Stomach smooth muscle (tissue), 2 donors: ENCODE data around the gene PEX11G.

ENCODE experiments used
- H3K27ac ChIP-seq: one replicate; pipeline ENCODE4 v1.7.0; 2013; ENCODE audit warnings: mild to moderate bottlenecking, low read length, inconsistent platforms
- H3K27me3 ChIP-seq, 2 donors: one replicate each; pipeline ENCODE4 v1.7.0; 2013; ENCODE audit warnings: low read length in 2 of 2; ENCODE audit not compliant: insufficient read depth in 2 of 2, control insufficient read depth in 1 of 2
- H3K36me3 ChIP-seq, 2 donors: one replicate each; pipeline ENCODE4 v1.7.0; 2013; ENCODE audit warnings: low read length in 2 of 2; ENCODE audit not compliant: control insufficient read depth in 2 of 2, insufficient read depth in 2 of 2
- H3K4me1 ChIP-seq: one replicate; pipeline ENCODE4 v1.7.0; 2013; ENCODE audit warnings: low read length; ENCODE audit not compliant: control insufficient read depth, insufficient read depth
- H3K4me3 ChIP-seq, 2 donors: one replicate each; pipeline ENCODE4 v1.7.0; 2013; ENCODE audit warnings: low read length in 2 of 2
- H3K9ac ChIP-seq, 2 donors: one replicate each; pipeline ENCODE4 v1.7.0; 2013; ENCODE audit warnings: low read length in 2 of 2, mild to moderate bottlenecking in 1 of 2
- H3K9me3 ChIP-seq, 2 donors: one replicate each; pipeline ENCODE4 v1.7.0; 2013; ENCODE audit warnings: low read length in 2 of 2; ENCODE audit not compliant: control insufficient read depth in 2 of 2
- donor health status: healthy.
- donor health status: Pancreatic carcinoma.

Gene PEX11G

GRCh38 chr19:7489609-7490044 lies 792 bp upstream of the PEX11G start:
- Histone ChIP-seq H3K4me1 (peaks cover 14% of the 10 kb centered on the region), H3K9me3 (no peaks in the 10 kb centered on the region), H3K9ac (peak overlapping the region; percentile 58 to 84), H3K4me3 (peak overlapping the region; percentile 86 to 93), H3K27me3 (no peaks in the 10 kb centered on the region), H3K27ac (peak overlapping the region; percentile 71), H3K36me3 (no peaks in the 10 kb centered on the region)

GRCh38 chr19:7486923-7487322 lies 1.9 kb downstream of the PEX11G start:
- H3K36me3 ChIP-seq = no peaks in the 10 kb centered on the region
- H3K9ac ChIP-seq = no peak overlapping the region
- no peak overlapping the region for H3K27ac ChIP-seq
- H3K4me1 ChIP-seq = peaks cover 13% of the 10 kb centered on the region
- H3K9me3 ChIP-seq = no peaks in the 10 kb centered on the region
- H3K4me3 ChIP-seq = no peak overlapping the region
- H3K27me3 ChIP-seq = no peaks in the 10 kb centered on the region

GRCh38 chr19:7483720-7484201 lies 5.1 kb downstream of the PEX11G start:
- Histone ChIP-seq H3K27ac (no peak overlapping the region), H3K27me3 (no peaks in the 10 kb centered on the region), H3K4me1 (peaks cover 7% of the 10 kb centered on the region), H3K9ac (no peak overlapping the region), H3K4me3 (no peak overlapping the region), H3K36me3 (no peaks in the 10 kb centered on the region), H3K9me3 (no peaks in the 10 kb centered on the region)

- H3K9ac ChIP-seq = no peak overlapping the region
- no peak overlapping the region for H3K27ac ChIP-seq
- no peak overlapping the region for H3K4me3 ChIP-seq
- H3K9me3 ChIP-seq = no peaks in the 10 kb centered on the region
- peaks cover 14% of the 10 kb centered on the region for H3K4me1 ChIP-seq
- H3K27me3 ChIP-seq = no peaks in the 10 kb centered on the region
- H3K36me3 ChIP-seq = no peaks in the 10 kb centered on the region
Observed at GRCh38 chr19:7482584-7483439, 6.0 kb downstream of the PEX11G start.

GRCh38 chr19:7480970-7481255 lies 7.9 kb downstream of the PEX11G start:
- no peaks in the 10 kb centered on the region for H3K36me3 ChIP-seq
- H3K27ac ChIP-seq = no peak overlapping the region
- peaks cover 14% of the 10 kb centered on the region for H3K4me1 ChIP-seq
- no peaks in the 10 kb centered on the region for H3K27me3 ChIP-seq
- H3K9me3 ChIP-seq = no peaks in the 10 kb centered on the region
- no peak overlapping the region for H3K4me3 ChIP-seq
- no peak overlapping the region for H3K9ac ChIP-seq

GRCh38 chr19:7480222-7480969 lies 8.4 kb downstream of the PEX11G start:
- Histone ChIP-seq H3K36me3 (no peaks in the 10 kb centered on the region), H3K9ac (no peak overlapping the region), H3K27ac (no peak overlapping the region), H3K4me3 (no peak overlapping the region), H3K27me3 (no peaks in the 10 kb centered on the region), H3K4me1 (peaks cover 14% of the 10 kb centered on the region), H3K9me3 (no peaks in the 10 kb centered on the region)

GRCh38 chr19:7478843-7479227 lies 10.0 kb downstream of the PEX11G start:
- peaks cover 14% of the 10 kb centered on the region for H3K4me1 ChIP-seq
- H3K4me3 ChIP-seq = no peak overlapping the region
- no peak overlapping the region for H3K9ac ChIP-seq
- H3K27me3 ChIP-seq = no peaks in the 10 kb centered on the region
- no peaks in the 10 kb centered on the region for H3K36me3 ChIP-seq
- H3K9me3 ChIP-seq = no peaks in the 10 kb centered on the region
- H3K27ac ChIP-seq = no peak overlapping the region

GRCh38 chr19:7478173-7478842 lies 10.5 kb downstream of the PEX11G start:
- Histone ChIP-seq H3K27ac (no peak overlapping the region), H3K4me1 (peaks cover 13% of the 10 kb centered on the region), H3K36me3 (no peaks in the 10 kb centered on the region), H3K4me3 (peak overlapping the region in 1 of 2 donors; percentile 44), H3K9ac (no peak overlapping the region), H3K9me3 (no peaks in the 10 kb centered on the region), H3K27me3 (no peaks in the 10 kb centered on the region)

GRCh38 chr19:7477758-7478157 lies 11.1 kb downstream of the PEX11G start:
- Histone ChIP-seq H3K27ac (no peak overlapping the region), H3K36me3 (no peaks in the 10 kb centered on the region), H3K4me1 (peaks cover 10% of the 10 kb centered on the region), H3K4me3 (no peak overlapping the region), H3K9me3 (no peaks in the 10 kb centered on the region), H3K9ac (no peak overlapping the region), H3K27me3 (no peaks in the 10 kb centered on the region)

GRCh38 chr19:7476777-7477494 lies 11.9 kb downstream of the PEX11G start:
- no peak overlapping the region for H3K4me3 ChIP-seq
- H3K9ac ChIP-seq = no peak overlapping the region
- peaks cover 3% of the 10 kb centered on the region in 2 donors for H3K36me3 ChIP-seq
- no peak overlapping the region for H3K27ac ChIP-seq
- H3K4me1 ChIP-seq = peaks cover 10% of the 10 kb centered on the region
- no peaks in the 10 kb centered on the region for H3K9me3 ChIP-seq
- no peaks in the 10 kb centered on the region for H3K27me3 ChIP-seq
